SHP77 treated with DMSO at 0.1 percent for 48 hours (cell line): ENCODE results near the gene RSBN1L.
"Not testable (repeated sequence)": the region's sequence is repeated elsewhere in the genome, so short reads cannot be mapped to it uniquely, and the experiment has no call there.

Source experiments
- DNase-seq: peaks from one replicate; lab custom pipeline; 2025; lab: John Stamatoyannopoulos, UW

Gene RSBN1L

DNA sequence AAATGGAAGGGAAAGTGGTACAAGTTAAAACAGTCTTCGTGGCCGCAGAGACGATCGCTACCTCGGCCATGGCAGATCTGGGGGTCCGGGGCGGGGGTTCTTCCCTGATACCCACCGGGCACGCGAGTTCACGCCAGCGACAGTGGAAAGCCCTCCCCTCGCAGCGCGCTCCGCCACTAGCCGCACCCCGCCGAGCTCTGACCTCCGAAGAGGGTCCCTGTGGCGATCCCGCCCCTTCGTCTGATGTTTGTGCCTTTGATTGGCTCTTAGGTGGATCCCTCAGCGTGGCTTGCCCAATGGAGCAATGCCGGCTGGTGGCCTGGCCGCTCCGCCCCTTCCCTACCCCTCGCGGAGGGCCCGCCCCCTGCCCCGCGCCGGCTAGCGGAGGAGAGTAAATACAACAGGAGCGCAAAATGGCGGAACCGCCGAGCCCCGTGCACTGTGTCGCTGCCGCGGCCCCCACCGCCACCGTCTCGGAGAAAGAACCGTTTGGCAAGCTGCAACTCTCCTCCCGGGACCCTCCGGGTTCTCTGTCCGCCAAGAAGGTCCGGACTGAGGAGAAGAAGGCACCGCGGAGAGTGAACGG, at the start of gene RSBN1L:
Gene RSBN1L (plus strand): TSS at position 403 of the 586 bp plus-strand sequence. CDS start 11 bp downstream, at position 414.
- DNase-seq, result peak; percentile 94

DNA sequence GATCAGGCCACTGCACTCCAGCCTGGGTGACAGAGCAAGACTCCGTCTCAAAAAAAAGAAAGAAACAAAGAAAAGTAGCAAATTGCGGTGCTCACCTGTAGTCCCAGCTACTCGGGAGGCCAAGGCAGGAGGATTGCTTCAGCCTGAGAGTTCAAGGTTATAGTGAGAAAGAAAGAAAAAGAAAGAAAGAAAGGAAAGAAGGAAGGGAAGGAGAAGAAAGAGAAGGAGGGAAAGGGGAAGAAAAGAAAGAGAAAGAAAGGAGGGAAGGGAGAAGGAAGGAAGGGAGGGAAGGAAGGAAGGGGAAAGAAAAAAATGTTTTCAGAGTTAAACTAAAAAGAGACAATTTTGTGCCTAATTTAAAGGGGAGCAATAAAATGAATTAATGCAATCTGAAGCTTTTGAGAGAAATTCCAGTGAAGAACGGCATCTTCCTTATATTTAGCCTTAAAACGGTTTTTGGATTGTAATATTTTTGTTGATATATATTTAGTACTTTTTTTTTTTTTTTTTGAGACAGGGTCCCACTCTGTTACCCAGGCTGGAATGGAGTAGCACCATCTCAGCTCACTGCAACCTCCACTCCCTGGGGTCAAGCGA, 47.4 kb upstream of the RSBN1L start:
- no peak for DNase-seq

DNA sequence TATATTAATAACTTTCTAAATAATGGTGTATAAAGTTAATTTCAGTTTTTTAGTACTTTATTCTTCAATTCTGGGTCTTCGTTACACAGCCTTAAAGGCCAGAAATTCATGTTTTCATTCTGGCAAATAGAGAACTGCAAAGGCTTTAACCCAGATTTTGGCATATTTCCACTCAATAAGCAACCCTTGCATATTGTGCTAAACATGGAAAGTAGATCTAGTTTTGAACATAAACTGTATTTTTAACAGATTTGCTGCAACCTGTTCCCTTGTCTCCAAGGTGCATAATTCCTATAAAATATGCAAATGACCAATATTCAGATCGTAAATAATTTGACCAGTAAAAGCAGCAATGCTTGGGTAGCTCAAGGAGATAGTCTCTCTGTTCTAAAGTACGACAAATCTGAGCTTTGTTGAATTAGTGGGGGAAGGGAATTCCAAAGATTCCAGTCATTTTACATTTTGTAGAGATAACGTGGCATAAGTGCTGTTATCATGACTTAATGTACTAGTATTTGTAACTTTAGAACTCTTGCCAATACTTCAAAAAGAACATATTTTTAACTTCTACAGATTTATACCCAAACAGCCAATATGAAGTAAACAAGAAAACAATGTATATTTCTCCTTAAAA, 46.4 kb upstream of the RSBN1L start:
- DNase-seq, result no peak

DNA sequence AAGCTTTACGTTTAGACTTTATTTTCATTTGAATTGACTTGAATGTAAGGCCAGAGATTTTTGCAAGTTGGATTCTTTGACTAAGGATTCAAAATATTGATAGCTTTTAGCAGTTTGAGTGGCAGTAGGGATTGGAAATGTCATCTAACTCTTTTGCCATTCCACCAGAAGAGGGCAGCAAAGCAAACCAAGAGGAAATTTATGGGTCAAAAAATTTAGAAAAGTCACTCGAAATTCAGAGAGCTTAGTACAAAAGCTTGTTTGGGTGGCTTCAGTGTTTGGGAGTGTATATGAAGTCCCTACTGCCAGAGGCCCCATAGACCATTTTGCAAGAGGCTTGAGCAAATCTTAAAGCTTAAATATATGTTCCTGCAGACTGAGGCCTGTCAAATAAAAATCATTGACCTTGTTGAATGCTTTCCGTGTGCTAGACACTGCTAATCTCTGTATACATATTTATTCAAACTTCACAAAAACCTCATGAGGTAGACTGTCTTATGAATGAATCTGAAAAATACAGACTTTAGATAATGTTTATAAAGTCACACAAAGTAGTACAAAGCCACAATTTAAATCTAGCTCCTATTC, 44.6 kb upstream of the RSBN1L start:
- DNase-seq, result no peak

DNA sequence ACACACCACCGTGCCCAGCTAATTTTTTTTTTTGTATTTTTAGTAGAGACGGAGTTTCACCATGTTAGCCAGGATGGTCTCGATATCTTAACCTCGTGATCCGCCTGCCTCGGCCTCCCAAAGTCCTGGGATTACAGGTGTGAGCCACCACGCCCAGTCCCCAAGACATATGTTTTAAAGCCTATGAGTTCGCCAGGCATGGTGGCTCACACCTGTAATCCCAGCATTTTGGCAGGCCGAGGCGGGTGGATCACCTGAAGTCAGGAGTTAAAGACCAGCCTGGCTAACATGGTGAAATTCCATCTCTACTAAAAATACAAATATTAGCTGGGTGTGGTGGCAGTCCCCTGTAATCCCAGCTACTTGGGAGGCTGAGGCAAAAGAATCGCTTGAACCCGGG, 43.4 kb upstream of the RSBN1L start:
- not testable (repeated sequence) for DNase-seq

DNA sequence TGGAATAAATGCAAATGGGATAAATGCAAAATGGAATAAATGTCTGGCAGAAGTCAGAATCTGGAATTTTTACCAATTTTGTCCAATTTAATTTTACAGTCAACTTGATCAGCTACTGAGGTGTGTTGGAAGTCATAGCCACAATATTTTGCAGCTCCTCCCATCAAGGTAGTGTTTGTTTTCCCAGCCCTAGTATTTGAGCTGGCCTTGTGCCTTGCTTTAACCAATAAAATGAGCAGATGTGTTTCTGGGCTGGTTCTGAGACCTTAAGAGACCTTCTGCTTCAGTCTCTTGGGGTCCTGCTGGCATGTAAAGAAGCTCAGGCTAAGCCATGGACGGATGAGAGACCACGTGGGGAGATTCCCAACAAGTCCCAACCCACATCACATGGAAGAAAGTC, 42.7 kb upstream of the RSBN1L start:
- DNase-seq, result no peak

DNA sequence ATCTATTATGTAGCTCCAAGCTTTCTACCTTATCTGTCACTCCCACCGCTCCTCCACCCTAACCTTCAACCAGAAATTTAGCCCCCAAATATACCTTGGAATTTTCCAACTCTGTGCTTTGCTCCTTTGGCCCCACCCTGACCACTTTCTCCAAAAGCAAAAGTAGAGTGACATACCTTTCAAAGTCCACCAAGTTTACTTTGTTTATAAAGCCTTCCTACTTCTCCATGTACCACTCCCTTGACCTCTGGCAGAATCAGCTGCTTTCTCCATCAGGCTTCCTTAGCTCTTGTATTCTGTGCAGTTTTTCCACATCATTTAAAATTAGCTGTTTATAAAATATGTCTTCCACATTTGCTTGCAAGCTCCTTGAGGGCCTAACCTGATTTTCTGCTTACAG, 40.9 kb upstream of the RSBN1L start:
- DNase-seq, result no peak

DNA sequence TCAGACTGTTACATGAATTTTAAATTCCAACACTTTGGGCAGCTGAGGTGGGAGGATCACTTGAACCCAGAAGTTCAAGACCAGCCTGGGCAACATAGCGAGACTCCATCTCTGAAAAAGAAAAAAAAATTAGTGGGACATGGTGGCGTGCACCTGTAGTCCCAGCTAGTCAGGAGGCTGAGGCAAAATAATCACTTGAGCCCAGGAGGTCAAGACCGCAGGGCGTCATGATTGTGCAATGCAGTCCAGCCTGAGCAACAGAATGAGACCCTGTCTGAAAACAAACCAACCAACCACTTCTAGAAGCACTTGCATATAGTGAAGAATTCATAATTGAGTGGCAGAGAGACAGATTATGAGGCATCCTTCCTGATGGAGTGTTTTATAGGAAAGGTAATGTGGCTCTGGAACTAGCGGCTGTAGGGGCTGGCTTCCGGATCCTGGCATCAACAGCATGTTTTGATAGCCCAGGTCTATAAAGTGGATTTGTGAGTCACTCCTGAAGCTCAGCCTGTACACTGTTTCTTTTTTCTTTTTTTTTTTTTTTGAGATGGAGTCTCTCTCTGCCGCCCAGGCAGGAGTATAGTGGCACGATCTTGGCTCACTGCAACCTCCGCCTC, 40.3 kb upstream of the RSBN1L start:
- no peak for DNase-seq

DNA sequence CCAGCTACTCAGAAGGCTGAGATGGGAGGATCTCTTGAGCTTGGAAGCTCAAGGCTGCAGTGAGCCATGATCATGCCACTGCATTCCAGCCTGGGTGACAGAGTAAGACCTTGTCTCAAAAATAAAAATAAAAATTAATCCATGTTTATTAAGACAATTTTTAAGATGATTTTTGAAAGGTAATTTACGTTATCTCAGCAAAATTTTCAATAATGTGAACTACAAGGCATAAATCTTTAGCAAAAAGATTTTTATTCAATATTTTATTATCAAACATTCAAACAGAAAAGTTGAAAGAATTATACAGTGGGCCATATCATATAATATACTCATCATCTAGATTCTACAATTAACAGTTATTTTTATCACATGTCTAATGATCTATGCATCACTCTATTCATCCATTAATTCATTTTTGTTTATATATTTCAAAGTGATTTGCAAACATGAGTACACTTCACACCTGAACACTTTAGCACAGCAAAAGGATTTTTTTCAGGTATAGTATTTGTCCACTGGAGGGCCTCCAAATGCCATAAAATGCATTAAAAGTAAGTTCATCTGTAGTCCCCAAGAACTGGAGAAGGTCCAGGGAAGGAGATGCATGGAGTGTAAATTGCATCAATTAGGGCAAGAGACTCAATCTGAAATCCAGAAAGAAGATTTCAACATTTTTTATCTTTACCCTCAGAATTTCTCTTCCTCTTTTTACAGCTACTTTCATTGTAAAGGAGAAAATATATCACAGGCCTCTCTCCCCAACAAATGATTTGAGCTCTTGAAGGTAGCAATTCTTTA, 38.6 kb upstream of the RSBN1L start:
- peak; percentile 60 for DNase-seq

DNA sequence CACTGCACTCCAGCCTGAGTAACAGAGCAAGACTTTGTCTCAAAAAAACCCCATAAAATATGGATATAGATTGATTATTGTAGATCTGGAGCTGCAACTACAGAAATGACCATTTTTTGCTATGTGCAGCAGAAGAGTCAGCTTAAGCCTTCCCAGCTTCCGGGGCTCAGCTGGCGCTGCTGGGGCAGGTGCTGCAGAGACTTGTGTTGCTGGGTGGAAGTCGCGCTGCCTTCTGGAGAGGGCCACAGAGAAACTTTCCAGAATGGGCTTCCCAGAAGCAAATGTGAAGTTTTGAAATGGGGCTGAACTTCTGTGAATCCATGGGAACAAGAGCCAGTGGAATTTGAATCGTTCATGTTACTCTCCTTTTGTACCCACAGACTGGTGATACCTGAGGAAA, 37.3 kb upstream of the RSBN1L start:
- no peak for DNase-seq

DNA sequence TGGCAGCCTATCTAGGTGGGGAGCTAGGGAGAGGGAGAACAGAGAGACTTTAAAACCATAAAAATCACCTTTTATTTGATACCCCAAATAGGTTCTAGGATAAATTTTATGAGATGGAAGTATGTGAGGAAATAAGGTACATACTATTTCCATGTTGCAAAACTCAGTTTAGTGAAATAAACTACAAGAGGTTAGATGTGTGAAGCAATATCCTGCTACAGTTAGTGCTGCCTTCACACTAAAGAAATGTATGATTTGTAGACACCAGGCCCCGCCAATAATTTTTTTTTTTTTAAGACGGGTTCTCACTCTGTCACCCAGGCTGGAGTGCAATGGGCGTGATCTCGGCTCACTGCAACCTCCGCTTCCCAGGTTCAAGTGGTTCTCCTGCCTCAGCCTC, 34.4 kb upstream of the RSBN1L start:
- no peak for DNase-seq

DNA sequence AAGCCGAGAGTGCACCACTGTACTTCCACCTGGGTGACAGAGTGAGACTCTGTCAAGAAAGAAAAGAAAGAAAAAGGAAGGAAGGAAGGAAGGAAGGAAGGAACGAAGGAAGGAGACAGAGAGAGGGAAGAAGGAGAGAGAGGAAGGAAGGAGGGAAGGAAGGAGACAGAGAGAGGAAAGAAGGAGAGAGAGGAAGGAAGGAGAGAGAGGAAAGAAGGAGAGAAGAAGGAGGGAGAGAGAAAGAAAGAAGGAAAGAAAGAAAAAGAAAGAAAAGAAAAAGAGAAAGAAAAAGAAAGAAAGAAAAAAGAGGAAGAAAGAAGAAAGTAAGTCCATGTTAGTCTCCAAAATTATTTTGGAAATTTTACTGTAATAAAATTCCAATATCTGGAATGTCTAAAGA, 33.4 kb upstream of the RSBN1L start:
- no peak for DNase-seq

DNA sequence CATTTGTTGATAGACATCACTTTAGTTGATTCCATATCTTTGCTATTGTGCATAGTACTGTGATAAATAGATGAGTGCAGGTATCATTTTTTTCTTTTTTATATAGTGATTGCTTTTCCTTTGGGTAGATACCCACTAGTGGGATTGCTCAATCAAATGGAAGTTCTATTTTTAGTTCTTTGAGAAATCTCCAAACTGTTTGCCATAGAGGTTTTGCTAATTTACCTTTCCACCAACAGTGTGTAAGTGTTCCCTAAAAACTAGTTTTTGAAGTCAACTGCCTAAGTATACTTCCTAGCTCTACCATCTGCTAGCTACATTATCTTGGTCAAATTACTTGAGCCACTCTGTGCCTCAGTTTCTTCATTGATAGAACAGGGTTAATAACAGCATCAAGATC, 31.5 kb upstream of the RSBN1L start:
- no peak for DNase-seq

DNA sequence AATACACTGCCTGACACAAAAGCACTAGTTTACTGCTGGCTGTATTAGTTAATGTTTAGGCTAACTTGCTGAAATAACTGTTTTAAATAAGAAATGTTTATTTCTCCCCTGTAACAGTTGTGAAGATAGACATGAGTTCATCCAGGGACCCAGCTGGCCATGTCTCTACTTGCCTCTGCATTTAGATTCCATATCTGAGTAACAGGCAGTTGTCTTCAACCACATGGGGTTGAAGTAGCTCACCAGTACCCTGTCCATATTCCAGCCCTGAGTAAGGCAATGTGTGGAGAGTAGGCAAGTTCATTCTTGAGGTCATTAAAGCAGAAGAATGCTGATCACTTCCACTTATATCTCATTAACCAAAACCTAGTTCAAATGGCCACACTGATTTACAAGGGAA, 31.1 kb upstream of the RSBN1L start:
- DNase-seq, result no peak

DNA sequence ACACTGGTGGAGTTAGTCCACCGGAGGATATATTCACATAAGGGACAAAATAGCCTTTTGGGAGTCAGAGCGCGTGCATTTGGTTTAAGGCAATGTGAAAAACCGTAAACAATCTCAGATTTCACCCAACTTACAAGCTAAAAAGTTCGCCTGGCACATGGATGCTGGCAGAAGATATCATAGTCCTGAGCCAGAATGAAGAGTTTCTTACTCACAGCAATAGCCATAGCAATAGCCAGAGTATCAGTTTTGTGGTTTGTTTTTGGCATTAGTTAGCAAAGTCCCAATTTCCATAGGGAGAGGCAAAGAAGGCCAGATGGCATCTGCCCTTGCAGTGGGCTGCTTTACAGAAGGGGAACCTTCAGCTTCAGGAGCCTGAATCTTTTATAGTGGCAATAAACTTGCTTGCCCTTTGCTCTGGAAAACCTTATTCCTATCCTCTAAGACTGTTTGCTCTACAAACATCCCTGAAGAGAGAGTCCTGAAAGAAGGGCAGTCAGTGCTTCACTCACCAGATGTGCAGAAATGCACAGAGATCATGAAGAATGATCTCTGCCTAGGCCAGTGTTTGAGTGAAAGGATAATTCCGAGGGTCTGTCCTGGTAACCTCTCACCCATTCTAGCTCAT, 28.7 kb upstream of the RSBN1L start:
- no peak for DNase-seq

DNA sequence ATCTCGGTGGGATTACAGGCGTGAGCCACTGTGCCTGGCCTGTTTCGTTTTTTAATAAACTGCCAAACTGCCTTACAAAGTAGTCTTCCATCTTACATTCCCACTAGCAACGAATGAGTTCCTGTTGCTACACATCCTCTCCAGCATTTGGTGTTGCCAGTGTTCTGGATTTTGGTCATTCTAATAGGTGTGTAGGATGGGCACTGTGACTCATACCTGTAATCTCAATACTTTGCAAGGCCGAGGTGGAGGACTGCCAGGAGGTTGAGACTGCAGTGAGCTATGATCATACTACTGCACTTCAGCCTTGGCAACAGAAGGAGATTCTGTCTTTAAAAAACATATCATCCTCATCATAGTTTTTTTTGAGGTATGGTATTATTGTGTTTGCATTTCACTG, 21.4 kb upstream of the RSBN1L start:
- DNase-seq, result no peak

DNA sequence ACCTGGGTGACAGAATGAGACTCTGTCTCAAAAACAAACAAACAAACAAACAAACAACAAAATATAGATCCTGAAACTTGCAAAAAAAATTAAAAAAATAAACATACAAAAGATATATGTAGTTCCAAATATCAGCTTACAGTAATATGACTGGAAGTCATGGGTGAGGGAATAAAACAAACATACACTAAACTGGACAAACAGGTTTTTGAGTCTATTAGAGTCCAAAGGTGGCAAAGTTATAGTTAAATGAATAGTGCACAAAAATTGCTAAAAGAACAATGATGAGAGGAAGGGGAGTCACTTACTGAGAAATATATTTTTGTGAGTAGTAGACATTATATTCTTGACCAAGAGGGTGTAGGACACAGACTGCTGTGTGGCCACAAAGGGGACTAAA, 16.7 kb upstream of the RSBN1L start:
- no peak for DNase-seq

DNA sequence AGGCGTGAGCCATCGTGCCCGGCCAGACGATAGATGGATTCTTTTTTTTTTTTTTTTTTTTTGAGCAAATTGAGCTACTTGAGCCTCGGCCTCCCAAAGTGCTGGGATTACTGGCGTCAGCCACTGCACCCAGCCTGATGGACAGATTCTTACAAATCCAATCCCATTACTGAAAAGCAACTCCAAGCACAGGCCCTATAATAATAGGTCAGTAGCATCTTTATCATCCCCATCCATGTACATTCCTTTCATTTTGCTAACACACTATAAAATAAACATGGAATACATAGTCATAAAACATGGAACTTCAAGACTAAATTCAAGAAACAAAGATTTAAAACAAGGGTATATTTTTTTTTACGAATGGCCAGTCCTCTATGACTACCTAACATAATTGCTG, 16.0 kb upstream of the RSBN1L start:
- DNase-seq, result no peak

DNA sequence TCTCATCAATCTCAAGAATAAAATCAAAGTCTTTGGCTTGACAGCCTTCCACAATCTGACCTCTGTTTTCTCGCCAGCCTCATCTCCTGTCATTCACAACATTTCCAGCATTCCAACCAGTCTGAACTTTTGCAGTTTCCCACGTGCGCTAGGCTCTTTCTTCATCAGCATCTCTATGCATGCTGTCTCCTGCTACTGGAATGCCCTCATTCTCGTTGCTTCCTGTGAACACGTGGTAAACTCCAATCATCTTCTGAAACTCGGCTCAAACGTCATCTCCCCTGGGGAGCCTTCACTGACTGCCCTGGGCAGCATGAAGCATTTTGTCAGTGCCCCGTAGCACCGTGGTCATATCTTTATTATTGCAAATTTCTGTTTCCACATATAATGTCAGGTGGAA, 12.2 kb upstream of the RSBN1L start:
- no peak for DNase-seq

DNA sequence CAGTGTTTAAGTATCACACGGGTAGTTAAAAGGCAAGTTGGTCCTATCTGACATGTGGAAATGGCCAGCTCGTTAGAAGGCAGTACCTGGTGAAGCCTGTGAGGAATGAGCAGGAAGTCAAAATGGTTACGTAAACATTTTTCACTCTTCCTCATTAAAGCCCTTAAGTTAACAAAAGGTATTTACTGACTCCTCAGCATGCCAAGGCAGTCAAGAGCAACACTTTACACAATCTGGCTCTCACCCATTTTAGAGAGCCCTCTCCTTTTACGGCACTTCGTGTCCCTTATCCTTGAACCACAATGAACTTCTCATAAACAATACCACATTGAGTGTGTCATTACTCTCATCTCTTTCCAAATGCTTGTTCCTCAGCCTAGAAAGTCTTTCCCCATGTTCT, 11.0 kb upstream of the RSBN1L start:
- no peak for DNase-seq

DNA sequence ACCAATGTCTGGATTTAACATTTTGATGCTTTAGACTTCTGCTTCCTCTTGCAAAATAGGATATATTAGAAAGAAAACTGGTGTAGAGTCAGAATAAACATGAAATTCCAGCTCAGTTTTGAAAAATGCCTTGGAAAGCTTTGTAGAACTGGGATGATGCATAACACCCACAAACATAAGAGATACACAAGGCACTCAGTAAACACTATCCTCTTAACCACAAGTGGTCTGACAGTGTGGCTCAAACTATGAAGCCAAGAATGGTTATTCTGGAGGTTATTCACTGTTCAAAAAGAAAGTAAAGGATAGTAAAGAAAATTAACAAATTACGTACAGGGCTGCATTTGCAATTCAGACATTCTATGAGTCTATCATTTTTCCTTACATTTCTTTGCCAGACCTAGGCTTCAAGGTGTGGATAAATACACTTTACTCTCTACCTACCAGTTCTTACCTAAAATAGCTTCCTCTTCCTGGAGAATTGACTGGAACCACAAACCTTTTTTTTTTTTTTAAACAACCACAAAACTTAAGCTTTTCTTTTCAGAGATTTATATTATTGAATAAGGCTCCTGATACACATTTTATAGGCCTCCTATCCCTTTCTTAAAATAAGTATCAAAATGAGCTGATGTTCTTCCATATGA, 9.0 kb upstream of the RSBN1L start:
- no peak for DNase-seq
